Testis (tissue), 2 donors: Measurements from ENCODE around the gene EIF3F.

ENCODE experiments used
- POLR2A ChIP-seq: fragments of 450-650 bp; IDR thresholded peaks from one replicate; pipeline ENCODE4 v1.6.1; 2017; ENCODE audit warnings: antibody characterized with exemption, mild to moderate bottlenecking, moderate library complexity
- TF ChIP-seq, protein P1 (sequence below), 3 experiments: fragments of 450-650 bp in 2 of 3; fragments of 200-600 bp in 1 of 3; sonication (generic) in 1 of 3; IDR thresholded peaks; one replicate each; pipeline ENCODE4 v1.5.1; 2016 to 2019; ENCODE audit warnings: antibody characterized with exemption in 3 of 3, mild to moderate bottlenecking in 2 of 3, moderate library complexity in 1 of 3

GRCh38 chr11:7964873-7965272 is 22.3 kb upstream of the EIF3F start:
- TF ChIP-seq, protein P1, sequence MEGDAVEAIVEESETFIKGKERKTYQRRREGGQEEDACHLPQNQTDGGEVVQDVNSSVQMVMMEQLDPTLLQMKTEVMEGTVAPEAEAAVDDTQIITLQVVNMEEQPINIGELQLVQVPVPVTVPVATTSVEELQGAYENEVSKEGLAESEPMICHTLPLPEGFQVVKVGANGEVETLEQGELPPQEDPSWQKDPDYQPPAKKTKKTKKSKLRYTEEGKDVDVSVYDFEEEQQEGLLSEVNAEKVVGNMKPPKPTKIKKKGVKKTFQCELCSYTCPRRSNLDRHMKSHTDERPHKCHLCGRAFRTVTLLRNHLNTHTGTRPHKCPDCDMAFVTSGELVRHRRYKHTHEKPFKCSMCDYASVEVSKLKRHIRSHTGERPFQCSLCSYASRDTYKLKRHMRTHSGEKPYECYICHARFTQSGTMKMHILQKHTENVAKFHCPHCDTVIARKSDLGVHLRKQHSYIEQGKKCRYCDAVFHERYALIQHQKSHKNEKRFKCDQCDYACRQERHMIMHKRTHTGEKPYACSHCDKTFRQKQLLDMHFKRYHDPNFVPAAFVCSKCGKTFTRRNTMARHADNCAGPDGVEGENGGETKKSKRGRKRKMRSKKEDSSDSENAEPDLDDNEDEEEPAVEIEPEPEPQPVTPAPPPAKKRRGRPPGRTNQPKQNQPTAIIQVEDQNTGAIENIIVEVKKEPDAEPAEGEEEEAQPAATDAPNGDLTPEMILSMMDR (IDR thresholded peaks at IDR 0.05), result no peak
- TF ChIP-seq POLR2A, result no peak
